ENCODE results near the gene PDE9A.

Gene PDE9A

GRCh38 chr21:42775123-42775522, 121.7 kb downstream of the PDE9A start:
- no peak for DNase-seq (ENCODE audit: low read depth)

- no peak for DNase-seq (ENCODE audit: low read depth)
Measured at GRCh38 chr21:42775891-42776290, 122.5 kb downstream of the PDE9A start.

DNA sequence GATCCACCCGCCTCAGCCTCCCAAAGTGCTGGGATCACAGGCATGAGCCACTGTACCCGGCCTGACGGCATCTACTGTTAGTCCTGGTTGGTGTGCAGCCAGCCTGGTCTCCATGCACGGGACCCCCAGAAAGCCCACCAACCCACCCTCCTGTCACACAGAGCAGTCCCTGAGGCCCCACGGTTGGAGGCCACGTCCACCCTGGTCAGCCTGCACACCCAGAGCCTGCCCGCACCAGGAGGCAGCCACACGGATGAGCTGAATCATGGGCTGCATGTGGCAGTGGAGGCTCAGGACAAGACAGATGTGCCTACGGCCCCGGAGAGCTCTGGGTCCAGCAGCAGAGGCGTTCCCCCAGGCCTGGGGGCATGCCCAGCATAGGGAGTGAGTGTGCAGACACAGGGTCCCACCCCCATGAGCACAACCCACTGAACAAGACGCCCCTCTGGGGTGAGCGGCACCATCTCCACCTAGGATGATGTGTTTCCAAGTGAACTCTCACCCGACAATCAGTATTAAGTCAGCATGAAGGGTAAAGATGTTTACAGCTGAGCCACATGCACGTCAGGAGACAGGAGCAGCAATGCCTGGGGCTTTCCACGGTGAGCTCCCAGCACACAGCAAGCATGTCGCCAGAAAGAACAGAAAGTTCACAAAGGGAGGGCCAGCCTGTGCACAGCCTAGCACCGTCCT, 123.8 kb downstream of the PDE9A start:
- DNase-seq (ENCODE audit: low read depth) = no peak

- no peak for DNase-seq (ENCODE audit: low read depth)
Measured at GRCh38 chr21:42777757-42778344, 124.4 kb downstream of the PDE9A start.

DNA sequence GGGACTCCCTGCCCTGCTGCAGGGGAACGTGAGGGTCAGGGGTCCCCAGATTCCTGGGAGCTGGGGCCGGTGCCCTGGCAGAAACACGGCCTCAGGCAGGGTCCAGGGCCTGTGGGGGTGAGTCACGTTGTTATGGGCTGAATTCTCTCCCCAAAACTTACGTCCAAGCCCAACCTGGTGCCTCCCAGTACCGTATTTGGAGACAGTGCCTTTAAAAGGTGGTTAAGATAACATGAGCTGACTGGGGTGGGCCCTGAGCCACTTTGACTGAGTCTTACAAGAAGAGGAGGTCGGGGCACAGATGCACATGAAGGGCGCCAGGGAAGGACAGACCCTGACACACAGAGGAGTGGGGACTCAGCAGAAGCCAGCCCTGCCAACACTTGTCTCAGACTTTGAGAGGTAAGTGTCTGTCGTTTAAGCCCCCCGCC, 126.0 kb downstream of the PDE9A start:
- no peak for DNase-seq (ENCODE audit: low read depth)

DNA sequence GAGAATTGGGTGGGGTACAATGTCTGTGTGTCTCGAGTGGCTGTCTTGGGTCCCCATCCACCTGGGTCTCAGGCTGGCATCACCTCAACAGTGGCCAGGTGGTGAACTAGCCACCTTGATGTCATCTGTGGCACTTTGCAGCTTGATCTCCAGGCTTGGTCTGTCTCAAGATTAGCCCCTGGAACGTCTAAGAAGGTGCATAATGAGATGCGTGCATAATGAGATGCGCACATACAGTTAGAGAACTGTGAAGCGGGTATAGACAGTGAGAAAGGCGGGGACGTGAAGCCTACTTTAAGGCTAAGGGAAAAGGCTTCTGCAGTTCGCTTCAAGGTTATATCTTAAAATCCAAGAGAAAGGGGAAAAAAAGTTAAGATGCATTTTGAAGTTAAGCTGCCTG, 127.2 kb downstream of the PDE9A start:
- DNase-seq (ENCODE audit: low read depth) = no peak

- no peak for DNase-seq (ENCODE audit: low read depth)
Measured at GRCh38 chr21:42781150-42781970, 127.9 kb downstream of the PDE9A start.

DNA sequence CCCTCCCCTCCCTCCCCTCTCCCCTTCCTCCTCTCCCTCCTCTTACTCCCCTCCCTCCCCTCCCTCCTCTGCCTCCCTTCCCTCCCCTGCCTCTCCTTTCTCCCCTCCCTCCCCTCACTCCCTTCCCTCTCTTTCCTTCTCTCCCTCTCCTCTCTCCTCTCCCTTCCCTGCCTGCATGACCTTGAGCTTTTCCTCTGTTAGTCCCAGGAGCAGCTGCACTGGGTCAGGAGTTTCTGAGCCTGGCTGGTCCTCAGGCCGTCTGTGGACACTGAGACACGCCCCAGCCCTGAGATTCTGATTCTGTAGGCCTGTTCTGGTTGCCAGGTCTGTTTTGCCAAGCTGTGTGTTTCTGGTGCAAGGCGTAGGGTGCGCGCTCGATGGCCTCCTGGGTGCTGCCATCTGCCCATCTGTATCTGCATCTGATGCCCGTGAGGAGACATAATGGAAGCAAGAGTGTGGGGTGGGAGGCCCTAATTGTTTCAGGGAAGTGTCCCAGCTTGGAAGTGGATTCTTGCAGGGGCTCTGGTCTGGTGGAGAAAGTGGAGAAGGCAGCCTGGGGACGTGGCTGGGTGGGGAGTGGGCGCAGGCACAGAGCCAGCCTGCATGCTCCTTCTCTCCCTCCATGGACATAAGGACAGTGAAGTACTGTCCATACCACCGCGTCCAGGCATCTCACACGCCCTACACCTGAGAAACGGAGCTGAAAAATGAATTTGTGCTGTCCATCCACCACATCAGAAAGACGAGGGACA, 128.7 kb downstream of the PDE9A start:
- DNase-seq (ENCODE audit: low read depth) = no peak

- DNase-seq (ENCODE audit: low read depth) = no peak
Measured at GRCh38 chr21:42782723-42783242, 129.4 kb downstream of the PDE9A start.

- DNase-seq (ENCODE audit: low read depth) = no peak
Measured at GRCh38 chr21:42784276-42784675, 130.9 kb downstream of the PDE9A start.

DNA sequence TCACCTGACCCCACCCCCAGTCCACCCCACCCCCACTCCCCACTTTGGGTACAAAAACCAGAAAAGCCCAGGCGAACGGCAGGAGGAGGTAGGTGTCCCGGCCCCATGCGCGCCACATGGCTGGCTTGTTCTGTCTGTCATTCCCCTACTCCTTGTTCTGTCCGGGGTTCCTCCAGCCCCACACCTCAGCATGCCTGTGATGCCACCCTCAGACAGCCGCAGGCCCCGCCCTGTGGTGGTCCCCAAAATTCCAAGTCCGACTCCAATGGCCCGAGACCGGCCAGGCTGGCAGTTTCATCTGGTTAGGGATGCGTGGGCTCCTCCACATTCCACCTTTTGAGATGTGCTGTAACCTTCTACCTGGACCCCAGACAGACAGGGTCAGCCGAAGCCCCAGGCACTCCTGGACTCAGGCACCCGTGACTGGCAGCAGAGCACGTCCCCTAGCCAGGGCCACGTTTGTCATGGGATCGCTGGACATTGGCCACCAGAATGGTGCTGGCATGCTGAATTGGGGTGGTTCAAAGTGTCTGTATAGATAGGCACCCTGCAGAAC, 131.6 kb downstream of the PDE9A start:
- no peak for DNase-seq (ENCODE audit: low read depth)

GRCh38 chr21:42785666-42786427, 132.4 kb downstream of the PDE9A start:
- DNase-seq (ENCODE audit: low read depth) = no peak

- DNase-seq (ENCODE audit: low read depth) = no peak
Measured at GRCh38 chr21:42786884-42787283, 133.5 kb downstream of the PDE9A start.

DNA sequence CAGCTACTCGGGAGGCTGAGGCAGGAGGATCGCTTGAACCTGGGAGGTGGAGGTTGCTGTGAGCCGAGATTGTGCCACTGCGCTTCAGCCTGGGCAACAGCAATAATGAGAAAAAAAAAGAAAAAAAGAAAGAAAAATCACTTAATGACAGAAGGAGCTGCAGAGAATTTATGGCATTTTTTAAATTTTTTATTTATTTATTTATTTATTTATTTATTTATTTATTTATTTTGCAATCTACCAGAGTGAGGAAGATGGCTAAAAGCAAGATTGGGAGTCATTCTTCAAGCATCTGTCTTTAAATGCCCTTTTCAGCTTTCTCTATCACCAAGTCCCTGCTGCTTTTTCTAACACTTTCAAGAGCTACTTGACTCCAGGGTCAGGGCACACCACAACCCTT, 134.2 kb downstream of the PDE9A start:
- DNase-seq (ENCODE audit: low read depth) = no peak

DNA sequence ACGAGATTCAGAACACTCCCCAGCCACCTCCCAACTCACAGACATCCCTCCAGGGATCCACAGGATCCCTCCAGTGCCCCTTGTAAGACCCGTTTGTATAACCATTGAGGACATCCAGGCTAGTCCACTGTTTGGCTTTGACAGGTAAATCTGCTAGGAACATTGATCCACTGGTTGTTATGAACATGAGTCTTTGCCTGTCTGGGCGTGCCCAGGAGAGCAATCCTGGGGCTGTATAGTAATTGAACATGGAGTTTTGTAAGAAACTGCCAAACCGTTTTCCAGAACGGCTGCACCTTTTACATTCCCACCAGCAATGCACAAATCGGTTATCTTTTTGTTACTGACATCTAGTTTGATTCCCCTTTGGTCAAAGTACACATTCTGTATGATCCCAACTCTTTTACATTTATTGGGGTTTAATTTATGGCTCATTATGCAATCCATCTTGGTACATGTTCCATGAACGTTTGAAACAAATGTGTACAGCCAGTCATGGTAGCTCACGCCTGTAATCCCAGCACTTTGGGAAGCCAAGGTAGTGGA, 137.2 kb downstream of the PDE9A start:
- no peak for DNase-seq (ENCODE audit: low read depth)

- no peak for DNase-seq (ENCODE audit: low read depth)
Measured at GRCh38 chr21:42793774-42794173, 140.4 kb downstream of the PDE9A start.

DNA sequence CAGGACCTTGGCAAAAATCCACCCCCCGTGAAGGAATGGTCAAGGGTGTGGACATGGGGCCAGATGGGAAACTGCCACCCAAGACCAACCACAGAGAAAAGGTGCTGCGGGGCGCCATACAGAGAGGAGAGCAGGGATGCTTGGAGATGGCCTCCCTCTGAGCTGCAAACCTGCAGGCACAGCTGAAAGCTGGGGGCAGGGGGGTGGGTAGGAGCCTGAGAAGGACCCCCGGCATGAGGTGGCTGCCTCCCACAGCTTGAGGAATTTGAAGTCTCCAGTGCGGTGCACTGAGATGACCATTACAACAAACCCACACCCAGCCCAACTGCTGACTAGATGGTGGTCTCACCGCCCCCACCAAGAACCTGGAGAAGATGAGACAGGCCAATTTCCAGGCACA, 141.1 kb downstream of the PDE9A start:
- no peak for DNase-seq (ENCODE audit: low read depth)

- DNase-seq (ENCODE audit: low read depth) = no peak
Measured at GRCh38 chr21:42796327-42797062, 143.1 kb downstream of the PDE9A start.

GRCh38 chr21:42797522-42797921, 144.1 kb downstream of the PDE9A start:
- DNase-seq (ENCODE audit: low read depth) = no peak

GRCh38 chr21:42798106-42798505, 144.7 kb downstream of the PDE9A start:
- DNase-seq (ENCODE audit: low read depth) = no peak
